ENCODE results near the gene ZNF787.
A peak's percentile ranks its signal among the peaks of the same experiment; 100 is the strongest.
"Not testable (repeated sequence)": the region's sequence is repeated elsewhere in the genome, so short reads cannot be mapped to it uniquely, and the experiment has no call there.

ZNF787 gene

DNA sequence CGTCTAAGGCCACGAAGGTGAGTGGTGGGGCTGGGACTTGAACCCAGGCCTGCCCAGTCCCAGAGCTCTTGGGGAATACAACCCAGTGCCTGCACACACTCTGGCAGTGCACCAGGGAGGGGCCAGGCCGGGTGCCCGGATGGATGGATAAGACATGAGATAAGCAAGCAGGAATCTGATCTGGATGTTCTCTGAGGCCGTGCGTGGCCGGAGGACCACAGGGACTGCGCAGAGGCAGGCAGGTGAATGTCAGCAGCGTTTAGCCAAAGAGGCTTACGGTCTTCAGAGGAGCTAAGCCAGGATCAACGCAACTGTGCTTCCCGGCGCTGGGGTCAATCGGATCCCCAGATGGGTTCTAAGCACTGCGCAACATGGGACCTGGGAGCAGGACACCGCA is 1.5 kb downstream of the ZNF787 start:
- no peak for DNase-seq

DNA sequence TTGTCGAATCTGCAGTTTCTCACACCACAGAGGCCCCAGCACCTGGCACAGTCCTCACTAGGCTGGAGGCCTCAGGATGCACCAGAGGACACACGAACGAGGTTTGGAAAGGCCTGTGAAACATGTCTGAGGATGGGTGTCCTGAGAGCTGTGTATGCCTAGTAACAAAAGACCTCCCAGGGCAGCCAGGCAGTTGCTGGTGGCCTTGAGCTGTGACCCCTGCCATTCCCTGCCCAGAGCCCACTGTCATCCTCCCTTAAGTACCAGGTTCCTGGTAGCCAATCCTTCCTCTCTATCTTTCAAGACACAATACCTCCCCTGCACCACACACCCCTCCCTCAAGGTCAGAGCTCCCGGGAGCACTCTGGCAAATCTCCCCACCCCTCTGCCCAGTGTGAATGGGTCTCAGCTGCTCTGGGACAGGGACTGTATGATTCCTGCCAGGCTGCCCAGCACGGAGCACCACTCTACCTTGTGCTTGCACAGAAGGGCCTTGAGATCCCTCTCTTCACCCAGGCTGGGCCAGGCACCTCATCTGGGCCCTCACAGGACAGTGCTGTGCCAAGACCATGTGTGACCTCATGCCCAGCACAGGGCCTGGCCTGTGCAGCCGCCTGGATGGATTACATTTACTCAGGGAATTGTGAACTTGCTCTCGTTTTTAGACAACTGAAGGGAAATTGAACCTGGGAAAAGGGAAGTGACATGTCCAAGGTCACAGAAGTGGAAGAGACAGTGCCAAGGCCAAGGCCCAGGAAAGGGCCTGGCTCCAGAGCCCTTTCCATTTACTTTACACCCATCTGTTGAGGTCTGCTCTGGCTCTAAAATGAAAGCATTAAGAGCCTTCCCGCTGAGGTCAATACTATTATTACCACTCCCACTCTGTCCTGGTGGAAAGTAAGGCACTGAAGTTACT is 2.2 kb downstream of the ZNF787 start:
- no peak for DNase-seq

DNA sequence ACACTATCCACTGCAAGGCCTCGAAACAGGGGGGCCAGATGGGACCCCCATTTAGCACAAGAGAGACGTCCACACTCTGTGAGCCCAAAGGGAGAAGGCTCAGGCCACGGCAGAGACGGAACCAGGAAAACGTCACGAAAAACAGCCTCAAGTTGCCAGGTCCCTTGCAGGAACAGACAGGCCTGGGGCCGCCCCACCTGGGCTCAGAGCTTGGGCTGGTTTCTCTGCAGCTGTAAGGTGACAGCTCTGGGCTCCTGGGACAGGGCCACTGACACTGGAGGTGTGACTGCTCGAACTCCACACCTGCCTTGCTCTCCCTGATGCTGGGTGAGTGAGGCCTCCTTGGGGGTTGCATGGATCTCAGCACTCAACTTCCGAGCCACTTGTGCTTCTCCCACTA is 3.2 kb downstream of the ZNF787 start:
- no peak for DNase-seq

DNA sequence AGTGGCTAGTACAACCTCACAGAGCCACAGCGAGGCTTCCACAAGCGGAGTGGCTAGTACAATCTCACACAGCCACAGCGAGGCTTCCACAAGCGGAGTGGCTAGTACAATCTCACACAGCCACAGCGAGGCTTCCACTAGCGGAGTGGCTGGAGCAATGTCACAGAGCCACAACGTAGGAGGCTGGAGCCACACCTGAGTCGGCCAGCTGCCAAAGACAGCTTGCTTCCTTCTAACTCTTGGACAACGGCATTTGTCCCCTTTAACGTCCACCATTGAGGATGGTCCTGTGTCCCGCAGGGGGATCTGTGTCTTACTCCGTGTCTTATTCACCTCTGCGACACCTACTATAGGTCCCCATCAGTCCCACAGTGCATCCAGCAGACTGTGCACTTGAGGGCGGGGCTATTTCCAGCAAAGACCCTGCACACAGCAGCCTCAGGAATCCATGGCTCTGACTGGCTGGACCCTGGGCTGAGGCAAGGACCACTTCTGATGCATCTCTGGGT is 3.7 kb downstream of the ZNF787 start:
- DNase-seq, result no peak

DNA sequence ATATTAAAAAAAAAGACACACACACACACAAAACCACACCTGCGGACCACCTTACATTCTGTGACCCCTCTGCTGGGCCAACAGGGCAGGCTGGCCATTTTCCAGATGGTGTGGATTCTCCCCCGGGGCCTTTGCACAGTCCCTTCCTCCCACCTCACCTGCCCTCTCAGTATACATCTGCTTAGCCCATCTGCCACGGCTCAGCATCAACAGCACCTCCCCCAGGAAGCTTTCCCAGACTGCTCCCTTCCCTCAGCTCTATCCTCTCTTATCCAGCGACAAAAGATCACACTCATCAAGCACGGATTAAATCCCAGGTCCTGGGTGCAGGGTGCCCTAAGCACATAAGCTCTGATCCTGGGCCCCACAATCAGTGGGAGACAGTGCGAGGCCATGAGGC is 4.5 kb downstream of the ZNF787 start:
- DNase-seq, result no peak

DNA sequence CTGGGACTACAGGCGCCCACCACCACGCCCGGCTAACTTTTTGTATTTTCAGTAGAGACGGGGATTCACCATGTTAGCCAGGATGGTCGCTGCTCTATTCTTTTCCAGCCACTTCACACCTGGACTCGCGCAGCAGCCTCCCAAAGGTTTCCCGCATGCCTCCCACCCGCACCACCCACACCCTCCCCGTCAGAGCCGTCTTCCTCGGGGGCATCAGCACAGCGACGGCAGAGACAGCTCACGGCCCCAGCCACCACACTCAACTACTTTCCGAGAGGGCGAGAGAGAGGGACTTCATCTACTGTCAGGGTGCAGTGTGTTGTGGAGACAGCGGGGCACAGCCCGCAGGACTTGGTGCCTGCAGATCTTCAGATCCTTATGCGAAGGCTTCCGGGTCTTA is 5.6 kb downstream of the ZNF787 start:
- no peak for DNase-seq

DNA sequence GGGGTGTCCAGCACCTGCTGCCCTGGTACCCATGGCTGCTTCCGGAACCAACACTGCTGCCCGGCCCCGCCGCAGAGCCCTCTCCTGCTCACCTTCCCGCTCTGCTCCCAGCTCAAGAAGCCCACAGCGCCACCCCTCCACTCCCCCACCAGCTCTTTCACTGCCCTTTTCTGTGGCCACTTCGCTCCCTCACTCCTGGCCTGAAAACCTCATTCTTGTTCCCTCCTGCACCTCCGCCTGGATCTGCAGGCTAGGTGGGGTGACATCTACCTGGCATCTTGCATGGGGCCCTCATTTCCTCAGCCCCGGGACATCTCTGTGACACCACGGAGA is 6.4 kb downstream of the ZNF787 start:
- DNase-seq, result no peak

DNA sequence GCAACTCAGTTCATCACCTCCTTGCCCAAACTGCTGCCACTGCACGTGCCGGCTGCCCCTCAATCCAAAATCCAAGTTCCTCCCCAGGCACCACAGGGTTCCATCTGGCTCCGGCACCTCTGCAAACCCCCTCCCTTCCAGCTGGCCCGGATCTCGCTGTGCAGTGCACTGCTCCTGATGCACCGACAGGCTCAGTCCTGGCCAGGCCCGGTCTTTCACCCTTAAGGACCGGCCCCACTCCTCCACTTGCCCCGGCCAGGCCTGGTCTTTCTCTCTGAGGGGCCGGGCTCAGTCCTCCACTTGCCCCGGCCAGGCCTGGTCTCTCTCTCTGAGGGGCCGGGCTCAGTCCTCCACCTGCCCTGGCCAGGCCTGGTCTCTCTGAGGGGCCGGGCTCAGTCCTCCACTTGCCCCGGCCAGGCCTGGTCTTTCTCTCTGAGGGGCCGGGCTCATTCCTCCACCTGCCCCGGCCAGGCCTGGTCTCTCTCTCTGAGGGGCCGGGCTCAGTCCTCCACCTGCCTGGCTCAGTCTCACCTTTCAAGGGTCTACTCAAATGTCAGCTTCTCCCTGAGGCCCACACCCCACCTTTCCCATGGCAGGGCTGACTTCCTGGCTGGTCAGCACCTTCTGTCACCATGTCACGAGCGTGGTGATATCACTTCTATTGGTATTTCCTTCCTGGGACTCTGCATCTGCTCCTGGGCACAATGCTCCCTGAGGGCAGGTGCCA is 6.9 kb downstream of the ZNF787 start:
- DNase-seq, result no peak

DNA sequence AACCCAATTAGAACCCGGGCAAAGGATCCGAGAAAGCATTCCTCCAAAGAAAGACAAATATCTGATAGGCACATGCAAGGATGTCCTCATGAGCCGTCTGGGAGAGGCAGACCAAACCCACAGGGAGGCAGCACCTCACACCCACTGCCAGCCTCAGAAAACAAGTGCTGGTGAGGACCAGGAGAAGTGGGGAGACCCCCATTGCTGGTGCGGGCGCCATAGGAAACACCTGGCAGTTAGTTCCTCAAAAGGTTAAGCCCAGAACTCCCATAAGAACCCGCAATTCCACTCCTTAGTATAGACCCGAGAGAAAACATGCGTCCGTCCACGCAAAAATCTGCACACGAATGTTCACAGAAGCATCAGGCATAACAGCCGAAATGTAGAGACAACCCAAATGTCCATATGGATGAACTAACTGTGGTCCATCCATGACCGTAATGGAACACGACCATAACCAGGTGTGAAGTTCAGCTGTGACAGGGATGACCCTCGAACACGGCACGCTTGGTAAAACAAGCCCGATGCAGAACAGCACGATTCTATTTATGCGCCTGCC is 7.9 kb downstream of the ZNF787 start:
- no peak for DNase-seq

DNA sequence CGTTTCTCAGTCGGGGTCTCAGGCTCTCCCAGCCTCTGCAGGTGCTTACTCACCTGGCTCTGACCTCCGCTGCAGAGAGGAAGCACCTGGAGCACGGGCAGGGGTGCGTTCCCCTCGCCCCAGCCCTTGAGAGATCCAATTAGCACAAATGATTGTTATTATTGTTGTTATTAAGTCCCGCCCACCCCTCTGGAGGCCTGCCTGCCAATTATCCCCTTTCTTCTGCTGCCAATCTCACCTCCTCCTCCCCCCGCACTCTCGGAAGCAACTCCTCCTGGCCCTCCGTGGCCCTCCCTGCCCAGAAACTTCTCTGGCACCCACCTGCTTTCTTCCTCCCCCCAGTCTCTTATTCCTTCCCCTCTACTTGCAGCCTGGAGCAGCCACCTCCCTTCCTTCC is 8.8 kb downstream of the ZNF787 start:
- DNase-seq, result no peak

DNA sequence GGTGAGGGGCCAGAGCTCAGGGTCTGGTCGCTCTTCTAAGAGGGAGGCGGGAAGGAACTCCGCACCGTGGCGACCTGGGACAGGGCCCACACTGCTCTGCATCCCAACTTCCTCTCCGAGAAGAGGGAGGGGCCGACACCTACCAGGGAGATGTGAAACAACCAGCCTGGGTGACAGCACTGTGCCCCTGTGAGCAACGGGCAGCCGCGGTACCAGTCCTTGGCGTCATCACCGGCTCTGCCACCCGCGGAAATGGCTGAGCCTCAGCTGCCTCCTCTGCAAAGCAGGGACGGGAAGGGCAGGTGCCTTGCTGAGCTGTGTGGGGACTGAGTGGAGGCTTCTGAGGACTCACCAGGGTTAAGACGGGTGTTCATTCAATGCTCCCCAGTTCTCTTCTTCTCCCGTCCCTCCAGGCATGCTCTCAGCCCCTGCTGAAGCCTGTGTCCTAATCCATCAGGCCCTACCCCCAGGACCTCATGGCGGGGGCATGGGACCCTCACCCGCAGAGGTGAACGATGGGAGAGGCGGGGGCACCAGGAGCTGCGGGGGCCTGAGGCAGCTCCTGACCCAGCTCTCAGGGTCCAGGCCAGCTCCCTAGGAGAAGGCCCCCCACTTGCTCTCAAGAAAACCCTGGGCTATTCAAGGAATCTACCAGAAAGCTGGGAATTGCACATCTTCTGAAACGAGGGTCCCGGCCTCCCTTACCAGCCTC is 9.3 kb downstream of the ZNF787 start:
- no peak for DNase-seq

DNA sequence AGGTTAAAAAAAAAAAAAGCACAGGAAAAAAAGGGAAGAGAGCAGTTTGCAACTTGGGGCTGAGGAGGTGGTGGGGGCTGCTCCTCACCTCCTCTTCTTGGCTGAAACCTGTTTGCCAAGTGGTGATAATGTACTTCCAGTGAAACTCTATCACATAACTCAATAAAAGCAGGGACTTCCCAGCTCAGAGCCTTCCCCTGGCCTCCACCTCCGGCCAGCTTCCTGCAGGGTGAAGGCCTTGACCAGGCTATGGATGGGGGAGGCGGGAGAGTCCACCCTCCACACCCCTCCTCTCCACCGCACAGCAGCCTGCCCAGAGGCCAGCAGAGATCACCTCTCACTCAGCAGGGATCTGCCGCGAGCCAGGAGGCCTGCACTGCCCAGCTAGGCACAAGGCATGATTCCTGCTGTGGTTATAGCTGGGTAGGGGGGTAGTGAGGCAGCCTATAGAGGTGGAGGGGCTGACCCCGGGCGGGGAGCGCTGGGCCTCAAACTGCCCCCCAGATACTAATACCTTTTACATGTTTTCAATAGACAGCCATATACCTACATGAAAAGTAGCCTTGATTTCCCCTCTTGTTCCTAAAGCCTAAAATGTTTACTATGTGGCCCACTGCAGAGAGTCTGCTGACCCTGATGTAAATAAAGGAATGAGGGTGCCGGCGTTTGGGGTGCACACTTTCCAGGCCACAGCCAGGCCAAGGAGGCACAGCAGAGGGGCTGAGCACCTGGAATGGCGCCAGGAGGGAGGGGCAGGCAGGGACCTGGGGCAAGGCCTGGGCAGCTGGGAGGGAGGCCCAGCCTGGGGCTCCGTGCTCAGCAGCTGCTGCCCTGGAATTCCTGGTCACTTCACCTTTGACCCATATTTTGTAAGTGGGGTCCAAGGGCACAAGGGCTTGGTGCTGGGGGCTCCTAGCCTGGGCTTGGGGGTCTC is 10.3 kb downstream of the ZNF787 start:
- no peak for DNase-seq

DNA sequence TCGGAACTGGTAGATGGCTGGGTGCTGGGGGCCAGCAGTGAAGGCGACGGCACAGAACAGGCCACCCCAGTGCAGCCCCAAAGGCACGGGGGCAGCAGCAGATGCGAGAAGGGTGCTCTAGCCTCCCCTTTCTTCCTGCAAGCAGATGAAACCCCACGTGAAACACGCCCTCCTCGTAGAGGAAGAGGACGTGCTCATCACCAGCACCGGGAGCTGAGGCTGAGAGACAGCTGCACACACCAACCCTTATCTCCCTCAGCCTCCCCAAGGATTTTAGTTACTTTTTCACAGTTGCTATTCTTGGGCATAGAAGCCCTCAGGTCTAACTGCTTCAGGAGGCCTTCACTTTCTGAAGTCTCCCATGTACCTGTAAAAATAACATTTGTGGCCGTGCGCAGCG is 11.9 kb downstream of the ZNF787 start:
- no peak for DNase-seq

DNA sequence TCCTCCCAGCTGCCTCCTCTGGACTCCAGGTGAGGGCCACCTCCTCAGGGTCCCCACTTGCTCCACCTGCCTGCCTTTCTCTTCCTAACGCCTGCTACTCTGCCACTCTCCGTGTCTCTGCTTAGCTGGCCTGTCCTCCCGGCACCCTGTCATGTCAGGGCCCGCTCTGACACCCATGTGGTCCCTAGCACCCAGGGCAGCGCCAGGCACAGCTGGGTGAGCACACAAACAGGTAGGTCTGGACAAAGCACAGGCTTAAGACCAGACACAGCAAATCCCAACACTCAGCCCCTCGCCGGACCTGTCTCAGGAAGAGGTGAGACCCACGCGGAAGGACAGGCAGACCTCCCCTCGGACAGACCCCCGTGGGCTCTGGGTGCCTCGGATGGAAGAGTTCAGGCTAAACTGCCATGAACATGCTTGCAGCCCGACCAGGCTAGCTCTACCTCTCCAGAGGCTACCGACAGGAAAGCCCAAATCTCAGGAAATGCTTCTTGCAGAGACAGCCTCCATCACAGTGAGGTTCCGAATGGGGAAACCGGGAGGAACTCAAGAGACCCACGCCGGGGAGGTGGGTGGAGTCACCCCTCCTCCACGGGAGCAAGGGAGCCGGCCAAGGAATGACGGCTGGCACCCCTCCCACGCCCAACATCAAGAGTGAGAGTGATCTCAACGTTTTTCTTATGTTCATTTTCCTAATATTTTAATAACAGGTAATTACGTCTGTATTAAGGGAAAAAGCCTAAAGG is 12.5 kb downstream of the ZNF787 start:
- no peak for DNase-seq

DNA sequence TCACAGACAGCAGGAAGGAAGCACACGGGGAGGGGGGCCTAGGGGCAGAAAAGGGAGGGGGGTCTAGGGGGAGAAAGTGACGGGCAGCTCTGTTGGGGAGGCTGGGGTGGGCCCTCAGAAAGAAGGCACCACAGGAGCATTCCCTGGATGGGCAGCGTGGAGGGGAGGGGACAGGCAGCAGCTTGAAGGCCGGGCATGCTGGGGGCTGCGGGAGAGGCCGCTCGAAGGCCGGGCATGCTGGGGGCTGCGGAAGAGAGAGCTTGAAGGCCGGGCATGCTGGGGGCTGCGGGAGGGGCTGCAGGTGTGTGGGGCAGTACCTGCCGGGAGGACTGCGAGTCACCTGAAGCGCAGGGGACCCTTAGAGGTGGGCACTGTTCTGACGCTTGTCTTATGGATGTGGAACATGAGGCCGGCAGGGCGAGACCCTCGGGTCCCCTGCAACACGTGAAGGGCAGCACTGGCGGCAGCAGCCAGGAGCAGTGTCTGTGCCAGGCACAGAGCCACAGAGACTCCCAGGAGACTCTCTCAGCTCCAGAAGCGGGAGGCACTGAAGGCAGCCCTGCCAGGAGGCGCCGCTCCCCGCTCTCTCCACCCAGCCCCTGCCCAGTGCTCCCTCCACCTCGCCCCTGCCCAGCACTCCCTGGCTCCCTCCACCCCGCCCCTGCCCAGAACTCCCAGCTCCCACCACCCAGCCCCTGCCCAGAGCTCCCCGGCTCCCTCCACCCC is 13.3 kb downstream of the ZNF787 start:
- no peak for DNase-seq

DNA sequence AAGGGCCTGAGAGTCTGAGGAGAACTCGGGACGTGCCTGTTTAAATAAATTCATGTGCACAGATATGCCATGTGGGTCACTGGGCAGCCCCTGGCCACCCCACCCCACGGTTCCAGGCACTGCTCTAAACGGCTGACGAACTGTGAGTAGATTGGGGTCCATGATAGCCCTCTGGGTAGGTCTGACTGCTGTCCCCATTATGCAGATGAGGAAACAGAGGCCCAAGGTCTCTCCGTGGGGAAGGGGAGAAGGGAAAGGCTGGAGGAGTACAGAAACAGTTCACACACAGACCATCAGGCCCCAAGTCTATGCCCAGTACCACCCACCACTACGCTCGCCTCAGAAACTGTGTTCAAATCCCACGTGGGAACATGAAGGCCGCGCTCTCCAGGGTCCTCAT is 14.1 kb downstream of the ZNF787 start:
- DNase-seq, result no peak

DNA sequence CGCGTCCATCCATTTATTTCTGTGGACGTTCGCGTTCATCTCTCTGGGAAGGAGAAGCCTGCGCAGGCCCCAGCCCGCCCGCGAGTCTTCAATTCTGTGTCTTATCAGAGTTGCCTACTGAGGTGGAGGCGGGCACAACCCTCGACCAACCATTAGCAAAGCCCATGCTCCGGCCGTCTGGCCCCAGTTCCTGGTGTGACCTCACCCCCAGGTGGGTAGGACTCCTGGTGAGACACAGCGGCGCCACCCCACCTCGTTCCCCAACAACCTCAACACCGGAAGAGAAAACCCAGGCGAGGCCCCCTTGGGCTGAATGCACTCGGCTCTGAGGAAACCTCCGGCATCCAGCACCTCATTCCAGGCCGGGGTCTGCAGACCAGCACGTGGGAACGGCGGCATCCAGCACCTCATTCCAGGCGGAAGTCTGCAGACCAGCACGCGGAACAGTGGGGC is 14.7 kb downstream of the ZNF787 start:
- no peak for DNase-seq

DNA sequence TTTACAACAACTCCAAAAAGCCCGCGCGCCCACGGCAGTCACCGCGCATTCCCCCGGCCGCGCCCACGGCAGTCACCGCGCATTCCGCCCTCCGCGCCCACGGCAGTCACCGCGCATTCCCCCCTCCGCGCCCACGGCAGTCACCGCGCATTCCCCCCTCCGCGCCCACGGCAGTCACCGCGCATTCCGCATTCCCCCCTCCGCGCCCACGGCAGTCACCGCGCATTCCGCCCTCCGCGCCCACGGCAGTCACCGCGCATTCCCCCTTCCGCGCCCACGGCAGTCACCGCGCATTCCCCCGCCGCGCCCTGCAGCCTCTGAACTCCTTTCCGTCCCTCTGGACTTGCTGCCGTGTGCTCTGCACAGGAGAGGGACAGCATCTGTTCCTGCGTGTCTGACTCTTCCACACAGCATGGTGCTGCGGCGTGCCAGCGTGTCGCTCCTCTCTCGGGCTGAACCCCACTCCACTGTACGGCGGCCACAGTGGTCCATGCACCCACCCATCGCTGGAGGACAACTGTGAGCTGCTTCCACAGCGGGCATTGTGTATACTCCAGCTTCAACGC is 15.2 kb downstream of the ZNF787 start:
- DNase-seq, result not testable (repeated sequence)

DNA sequence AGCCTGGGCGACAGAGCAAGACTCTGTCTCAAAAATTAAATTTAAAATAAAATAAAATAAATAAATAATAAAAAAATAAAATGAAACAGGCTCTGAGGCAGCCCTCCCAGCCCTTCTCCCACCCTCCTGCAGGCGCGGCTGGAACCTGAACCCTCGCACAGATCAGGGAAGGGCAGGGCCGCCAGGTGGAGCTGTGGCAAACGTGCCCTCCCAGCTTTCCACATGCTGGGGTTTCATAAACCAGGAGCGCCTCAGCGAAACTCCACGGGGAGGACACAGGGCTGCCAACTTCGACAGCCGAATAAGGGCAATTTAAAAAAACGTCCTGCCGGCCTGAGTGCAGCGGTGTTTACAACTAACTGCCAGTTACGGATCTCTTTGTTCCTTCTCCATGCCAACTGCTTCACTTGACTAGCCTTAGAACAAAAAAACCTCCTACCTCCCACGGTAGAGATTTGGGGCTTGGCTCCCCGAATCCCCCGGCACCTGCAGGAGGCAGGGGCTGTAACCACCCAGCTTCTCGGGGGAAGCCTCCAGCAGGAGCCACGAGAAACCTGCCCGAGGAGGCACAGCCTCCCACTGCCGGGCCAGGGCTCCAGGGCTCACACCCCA is 15.9 kb downstream of the ZNF787 start:
- DNase-seq, result peak; percentile 71

DNA sequence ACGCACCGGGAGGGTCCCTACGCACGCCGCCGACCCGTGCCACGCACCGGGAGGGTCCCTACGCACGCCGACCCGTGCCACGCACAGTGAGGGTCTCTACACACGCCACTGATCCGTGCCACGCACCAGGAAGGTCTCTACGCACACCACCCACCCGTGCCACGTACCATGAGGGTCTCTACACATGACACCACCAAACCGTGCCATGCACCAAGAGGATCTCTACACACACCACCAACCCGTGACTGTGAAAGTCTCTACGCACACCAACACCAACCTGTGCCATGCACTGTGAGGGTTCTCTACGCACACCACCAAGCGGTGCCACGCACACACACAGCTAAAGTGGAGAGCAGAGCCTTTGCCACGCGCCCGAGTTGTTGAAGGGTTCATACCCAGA is 16.7 kb downstream of the ZNF787 start:
- no peak for DNase-seq
